Liver (tissue), 9 donors: ENCODE data around the gene SIRPA. TPM values are rescaled to one million over a fixed set of nuclear protein-coding genes. Genes with fewer than 3 reads are reported as not detected.

Experiments used
- DNase-seq: peaks from one replicate; pipeline ENCODE4 v3.0.0-alpha.2; 2017; ENCODE audit warnings: low spot score
- H3K27ac ChIP-seq, 2 donors: one replicate each; pipeline ENCODE4 v1.7.0; 2013; ENCODE audit warnings: inconsistent platforms in 2 of 2, low read length in 2 of 2, control low read depth in 1 of 2, low read depth in 1 of 2, mild to moderate bottlenecking in 1 of 2
- H3K27me3 ChIP-seq, 4 donors: one replicate each; pipeline versions ENCODE4 v1.6.1 to v1.7.0; 2013; ENCODE audit warnings: low read length in 3 of 4, inconsistent platforms in 1 of 4, mild to moderate bottlenecking in 1 of 4, moderate library complexity in 1 of 4; ENCODE audit not compliant: control insufficient read depth in 4 of 4, insufficient read depth in 4 of 4
- H3K36me3 ChIP-seq, 4 donors: one replicate each; pipeline versions ENCODE4 v1.6.1 to v1.7.0; 2013; ENCODE audit warnings: low read length in 3 of 4, mild to moderate bottlenecking in 3 of 4, low read depth in 1 of 4, moderate library complexity in 1 of 4; ENCODE audit not compliant: control insufficient read depth in 4 of 4, insufficient read depth in 3 of 4
- H3K4me1 ChIP-seq, 4 donors: one replicate each; pipeline versions ENCODE4 v1.6.1 to v1.7.0; 2013; ENCODE audit warnings: low read length in 3 of 4, mild to moderate bottlenecking in 3 of 4, moderate library complexity in 1 of 4; ENCODE audit not compliant: control insufficient read depth in 4 of 4, insufficient read depth in 4 of 4
- H3K4me3 ChIP-seq, 3 donors: one replicate each; pipeline versions ENCODE4 v1.6.1 to v1.7.0; 2013; ENCODE audit warnings: low read length in 3 of 3, control low read depth in 1 of 3, low read depth in 1 of 3, mild to moderate bottlenecking in 1 of 3
- H3K9ac ChIP-seq, 2 donors: one replicate each; pipeline ENCODE4 v1.7.0; 2013; ENCODE audit warnings: low read length in 2 of 2, mild to moderate bottlenecking in 2 of 2, moderate library complexity in 2 of 2, control low read depth in 1 of 2, low read depth in 1 of 2
- H3K9me3 ChIP-seq, 4 donors: one replicate each; pipeline versions ENCODE4 v1.6.1 to v1.7.0; 2013; ENCODE audit warnings: low read length in 3 of 4; ENCODE audit not compliant: control insufficient read depth in 4 of 4
- EGR1 ChIP-seq, 2 donors: IDR thresholded peaks; 2 replicates each; pipeline ENCODE4 v1.6.1; 2016 to 2018; ENCODE audit warnings: antibody characterized with exemption in 2 of 2, low read depth in 2 of 2
- FOXA1 ChIP-seq: IDR thresholded peaks from 2 replicates; pipeline ENCODE4 v1.6.1; 2016; ENCODE audit warnings: antibody characterized with exemption
- FOXA2 ChIP-seq: IDR thresholded peaks from 2 replicates; pipeline ENCODE4 v1.6.1; 2016; ENCODE audit warnings: antibody characterized with exemption
- GABPA ChIP-seq, 2 donors: IDR thresholded peaks in 1 of 2; conservative IDR thresholded peaks in 1 of 2; 2 replicates each; pipeline ENCODE4 v1.6.1; 2016; ENCODE audit warnings: antibody characterized with exemption in 2 of 2, mild to moderate bottlenecking in 1 of 2, moderate library complexity in 1 of 2
- HNF4G ChIP-seq: IDR thresholded peaks from 2 replicates; pipeline ENCODE4 v1.6.1; 2016; ENCODE audit warnings: antibody characterized with exemption
- MAX ChIP-seq: IDR thresholded peaks from 2 replicates; pipeline ENCODE4 v1.6.1; 2016; ENCODE audit warnings: antibody characterized with exemption
- REST ChIP-seq: IDR thresholded peaks from 2 replicates; pipeline ENCODE4 v1.6.1; 2016; ENCODE audit warnings: antibody characterized with exemption, mild to moderate bottlenecking
- RXRA ChIP-seq, 2 donors: IDR thresholded peaks; 2 replicates each; pipeline ENCODE4 v1.6.1; 2017 to 2018; ENCODE audit warnings: antibody characterized with exemption in 2 of 2, mild to moderate bottlenecking in 1 of 2
- YY1 ChIP-seq: IDR thresholded peaks from 2 replicates; pipeline ENCODE4 v1.6.1; 2016; ENCODE audit warnings: antibody characterized with exemption, mild to moderate bottlenecking
- WGBS: extraction: QIAGEN DNeasy Blood & Tissue Kit; methylation state at CpG from one replicate; pipeline ENCODE4 v1.1.7; 2013; 5-methylcytosine and 5-hydroxymethylcytosine counted together
- polyA plus RNA-seq, 2 donors: library from polyadenylated mRNA; stranded (reverse) in 1 of 2; unstranded in 1 of 2; fragments of 200-250 nt in 1 of 2; fragments of >200 nt in 1 of 2; fragmentation: Nextera tagmentation in 1 of 2; extraction: Ambion mirVana in 1 of 2; gene quantifications; one replicate each; pipeline versions ENCODE4 v1.2.1 to v1.2.3, GENCODE V29; 2013 to 2015
- total RNA-seq, 2 donors: library from RNA; depleted of rRNA; stranded (reverse); fragments of >200 nt; gene quantifications; one replicate each; pipeline ENCODE4 v1.2.3, GENCODE V29; 2014
- TF ChIP-seq, protein P1 (sequence below): IDR thresholded peaks from 2 replicates; pipeline ENCODE4 v1.6.1; 2016; ENCODE audit warnings: antibody characterized with exemption
- TF ChIP-seq, protein P2 (sequence below): fragments of 150-350 bp; IDR thresholded peaks from 2 replicates; pipeline ENCODE4 v1.5.1; 2017; ENCODE audit warnings: improper control_type of control experiment, low read depth, low read length; ENCODE audit not compliant: missing input control
- donor health status: healthy.
- donor health status: healthy.
- donor health status: healthy.
- donor health status: healthy.
- donor health status: healthy.

SIRPA gene
- total and polyA plus RNA-seq, 4 donors: 5.4 to 47.5 (median 23.2) TPM

DNA sequence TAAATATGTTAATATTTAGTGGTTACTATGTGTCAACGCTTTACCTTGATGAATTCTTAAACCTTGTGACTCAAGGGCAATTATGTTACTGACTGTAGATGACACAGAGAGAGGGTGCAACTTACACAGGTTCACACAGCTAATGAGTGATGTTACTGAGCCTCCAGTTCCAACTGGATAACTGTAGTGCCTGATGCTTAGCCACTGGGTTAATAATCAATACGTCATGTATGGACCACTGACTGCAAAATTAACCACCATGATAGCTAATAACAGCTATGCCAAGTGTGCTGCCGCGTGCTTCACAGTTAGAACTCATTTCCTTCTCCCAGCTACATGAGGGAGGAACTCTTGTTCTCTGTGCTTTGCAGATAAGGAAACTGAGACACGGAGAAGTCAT, 45.4 kb downstream of the SIRPA start:
- no peak for DNase-seq

More for the DNA sequence above, 45.4 kb downstream of the SIRPA start:
- no peak overlapping the region for H3K4me3 ChIP-seq
- no peaks in the 10 kb centered on the region for H3K9me3 ChIP-seq
- peaks cover 38 to 86% (median 77%) of the 10 kb centered on the region in 4 donors for H3K4me1 ChIP-seq
- H3K27me3 ChIP-seq: no peaks in the 10 kb centered on the region
- no peak overlapping the region for H3K27ac ChIP-seq
- peaks cover 0 to 2% (median 0%) of the 10 kb centered on the region in 4 donors for H3K36me3 ChIP-seq
- TF ChIP-seq FOXA2 (no peak), GABPA (IDR thresholded peaks at IDR 0.05 in 1 of 2, conservative IDR thresholded peaks at IDR 0.05 in 1 of 2) (no peak), RXRA (IDR thresholded peaks at IDR 0.05) (no peak), EGR1 (IDR thresholded peaks at IDR 0.05; ENCODE audit: low read depth in 2 of 2) (no peak), HNF4G (no peak), FOXA1 (no peak), MAX (no peak), YY1 (no peak), REST (no peak)
- TF ChIP-seq, protein P1, sequence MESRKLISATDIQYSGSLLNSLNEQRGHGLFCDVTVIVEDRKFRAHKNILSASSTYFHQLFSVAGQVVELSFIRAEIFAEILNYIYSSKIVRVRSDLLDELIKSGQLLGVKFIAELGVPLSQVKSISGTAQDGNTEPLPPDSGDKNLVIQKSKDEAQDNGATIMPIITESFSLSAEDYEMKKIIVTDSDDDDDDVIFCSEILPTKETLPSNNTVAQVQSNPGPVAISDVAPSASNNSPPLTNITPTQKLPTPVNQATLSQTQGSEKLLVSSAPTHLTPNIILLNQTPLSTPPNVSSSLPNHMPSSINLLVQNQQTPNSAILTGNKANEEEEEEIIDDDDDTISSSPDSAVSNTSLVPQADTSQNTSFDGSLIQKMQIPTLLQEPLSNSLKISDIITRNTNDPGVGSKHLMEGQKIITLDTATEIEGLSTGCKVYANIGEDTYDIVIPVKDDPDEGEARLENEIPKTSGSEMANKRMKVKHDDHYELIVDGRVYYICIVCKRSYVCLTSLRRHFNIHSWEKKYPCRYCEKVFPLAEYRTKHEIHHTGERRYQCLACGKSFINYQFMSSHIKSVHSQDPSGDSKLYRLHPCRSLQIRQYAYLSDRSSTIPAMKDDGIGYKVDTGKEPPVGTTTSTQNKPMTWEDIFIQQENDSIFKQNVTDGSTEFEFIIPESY: no peak
- TF ChIP-seq, protein P2, sequence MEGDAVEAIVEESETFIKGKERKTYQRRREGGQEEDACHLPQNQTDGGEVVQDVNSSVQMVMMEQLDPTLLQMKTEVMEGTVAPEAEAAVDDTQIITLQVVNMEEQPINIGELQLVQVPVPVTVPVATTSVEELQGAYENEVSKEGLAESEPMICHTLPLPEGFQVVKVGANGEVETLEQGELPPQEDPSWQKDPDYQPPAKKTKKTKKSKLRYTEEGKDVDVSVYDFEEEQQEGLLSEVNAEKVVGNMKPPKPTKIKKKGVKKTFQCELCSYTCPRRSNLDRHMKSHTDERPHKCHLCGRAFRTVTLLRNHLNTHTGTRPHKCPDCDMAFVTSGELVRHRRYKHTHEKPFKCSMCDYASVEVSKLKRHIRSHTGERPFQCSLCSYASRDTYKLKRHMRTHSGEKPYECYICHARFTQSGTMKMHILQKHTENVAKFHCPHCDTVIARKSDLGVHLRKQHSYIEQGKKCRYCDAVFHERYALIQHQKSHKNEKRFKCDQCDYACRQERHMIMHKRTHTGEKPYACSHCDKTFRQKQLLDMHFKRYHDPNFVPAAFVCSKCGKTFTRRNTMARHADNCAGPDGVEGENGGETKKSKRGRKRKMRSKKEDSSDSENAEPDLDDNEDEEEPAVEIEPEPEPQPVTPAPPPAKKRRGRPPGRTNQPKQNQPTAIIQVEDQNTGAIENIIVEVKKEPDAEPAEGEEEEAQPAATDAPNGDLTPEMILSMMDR: no peak
- no peak overlapping the region for H3K9ac ChIP-seq
- 89% methylated on average over 5 of the region's 5 CpGs for WGBS
